Panc1 (cell line): ENCODE results near the gene ZMAT3.

Source experiments
- POLR2AphosphoS5 ChIP-seq: IDR thresholded peaks from 2 replicates; pipeline ENCODE4 v1.6.1; 2012; ENCODE audit warnings: mild to moderate bottlenecking, low read depth, low read length, moderate library complexity
- SIN3A ChIP-seq: IDR thresholded peaks from 2 replicates; pipeline ENCODE4 v1.6.1; 2012; ENCODE audit warnings: low read depth, mild to moderate bottlenecking, low read length, moderate library complexity, borderline replicate concordance; ENCODE audit not compliant: insufficient read depth
- TF ChIP-seq, protein P1 (sequence below): fragments of 450-650 bp; IDR thresholded peaks from 2 replicates; pipeline ENCODE4 v1.5.1; 2017; ENCODE audit warnings: mild to moderate bottlenecking

DNA sequence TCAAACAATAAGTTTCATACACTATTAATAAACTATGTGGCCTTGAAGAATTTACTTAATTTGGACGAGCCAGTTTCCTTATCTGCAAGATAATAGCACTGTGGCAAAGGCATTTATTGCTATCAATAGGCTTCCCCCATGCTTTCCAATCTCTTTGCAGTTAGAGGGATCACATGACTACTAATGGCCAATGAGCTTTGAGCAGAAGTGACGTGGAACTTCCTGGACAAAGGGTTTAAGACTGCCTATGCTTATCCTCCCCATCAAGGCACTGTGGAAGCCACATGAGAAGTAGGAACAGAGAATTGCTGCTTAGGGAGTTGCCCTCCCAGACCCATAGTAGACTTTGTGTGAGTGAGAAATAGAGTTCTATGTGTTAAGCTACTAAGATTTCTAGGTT, 16.7 kb upstream of the ZMAT3 start:
- TF ChIP-seq POLR2AphosphoS5 (no peak), SIN3A (no peak)
- TF ChIP-seq, protein P1, sequence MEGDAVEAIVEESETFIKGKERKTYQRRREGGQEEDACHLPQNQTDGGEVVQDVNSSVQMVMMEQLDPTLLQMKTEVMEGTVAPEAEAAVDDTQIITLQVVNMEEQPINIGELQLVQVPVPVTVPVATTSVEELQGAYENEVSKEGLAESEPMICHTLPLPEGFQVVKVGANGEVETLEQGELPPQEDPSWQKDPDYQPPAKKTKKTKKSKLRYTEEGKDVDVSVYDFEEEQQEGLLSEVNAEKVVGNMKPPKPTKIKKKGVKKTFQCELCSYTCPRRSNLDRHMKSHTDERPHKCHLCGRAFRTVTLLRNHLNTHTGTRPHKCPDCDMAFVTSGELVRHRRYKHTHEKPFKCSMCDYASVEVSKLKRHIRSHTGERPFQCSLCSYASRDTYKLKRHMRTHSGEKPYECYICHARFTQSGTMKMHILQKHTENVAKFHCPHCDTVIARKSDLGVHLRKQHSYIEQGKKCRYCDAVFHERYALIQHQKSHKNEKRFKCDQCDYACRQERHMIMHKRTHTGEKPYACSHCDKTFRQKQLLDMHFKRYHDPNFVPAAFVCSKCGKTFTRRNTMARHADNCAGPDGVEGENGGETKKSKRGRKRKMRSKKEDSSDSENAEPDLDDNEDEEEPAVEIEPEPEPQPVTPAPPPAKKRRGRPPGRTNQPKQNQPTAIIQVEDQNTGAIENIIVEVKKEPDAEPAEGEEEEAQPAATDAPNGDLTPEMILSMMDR: no peak
